ENCODE data around the gene SCN7A.

Gene SCN7A

GRCh38 chr2:166365239-166365638 lies 128.8 kb downstream of the SCN7A start:
- TF ChIP-seq, protein P1, sequence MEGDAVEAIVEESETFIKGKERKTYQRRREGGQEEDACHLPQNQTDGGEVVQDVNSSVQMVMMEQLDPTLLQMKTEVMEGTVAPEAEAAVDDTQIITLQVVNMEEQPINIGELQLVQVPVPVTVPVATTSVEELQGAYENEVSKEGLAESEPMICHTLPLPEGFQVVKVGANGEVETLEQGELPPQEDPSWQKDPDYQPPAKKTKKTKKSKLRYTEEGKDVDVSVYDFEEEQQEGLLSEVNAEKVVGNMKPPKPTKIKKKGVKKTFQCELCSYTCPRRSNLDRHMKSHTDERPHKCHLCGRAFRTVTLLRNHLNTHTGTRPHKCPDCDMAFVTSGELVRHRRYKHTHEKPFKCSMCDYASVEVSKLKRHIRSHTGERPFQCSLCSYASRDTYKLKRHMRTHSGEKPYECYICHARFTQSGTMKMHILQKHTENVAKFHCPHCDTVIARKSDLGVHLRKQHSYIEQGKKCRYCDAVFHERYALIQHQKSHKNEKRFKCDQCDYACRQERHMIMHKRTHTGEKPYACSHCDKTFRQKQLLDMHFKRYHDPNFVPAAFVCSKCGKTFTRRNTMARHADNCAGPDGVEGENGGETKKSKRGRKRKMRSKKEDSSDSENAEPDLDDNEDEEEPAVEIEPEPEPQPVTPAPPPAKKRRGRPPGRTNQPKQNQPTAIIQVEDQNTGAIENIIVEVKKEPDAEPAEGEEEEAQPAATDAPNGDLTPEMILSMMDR (IDR thresholded peaks at IDR 0.05), result no peak

DNA sequence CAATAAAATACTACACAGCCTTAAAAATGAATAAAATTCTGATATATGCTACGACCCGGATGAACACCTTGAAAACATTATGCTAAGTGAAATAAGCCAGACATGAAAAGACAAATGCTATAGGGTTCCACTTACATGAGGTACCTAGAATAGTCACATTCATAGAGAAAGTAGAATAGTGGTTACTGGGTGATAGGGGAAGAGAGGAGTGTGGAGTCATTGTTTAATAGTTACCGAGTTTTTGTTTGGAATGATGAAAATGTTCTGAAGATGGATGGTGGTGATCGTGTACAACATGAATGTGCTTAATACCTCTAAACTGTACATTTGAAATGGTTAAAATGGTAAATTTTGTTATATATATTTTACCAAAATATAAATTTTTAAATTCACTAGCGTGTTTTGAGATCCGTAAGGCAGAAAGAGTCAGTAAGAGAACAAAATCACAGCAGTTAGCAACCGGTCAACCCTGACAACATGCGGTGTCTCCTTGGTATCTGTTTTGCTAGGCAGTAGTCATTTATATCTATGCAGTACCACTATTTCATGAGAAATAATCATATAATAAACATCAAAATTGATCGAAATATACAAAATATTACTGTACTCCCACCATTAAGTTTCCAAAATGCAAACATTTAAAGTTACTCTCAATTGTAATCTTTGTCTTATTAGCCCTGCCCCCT lies 129.4 kb downstream of the SCN7A start:
- TF ChIP-seq, protein P1 (IDR thresholded peaks at IDR 0.05), result no peak

DNA sequence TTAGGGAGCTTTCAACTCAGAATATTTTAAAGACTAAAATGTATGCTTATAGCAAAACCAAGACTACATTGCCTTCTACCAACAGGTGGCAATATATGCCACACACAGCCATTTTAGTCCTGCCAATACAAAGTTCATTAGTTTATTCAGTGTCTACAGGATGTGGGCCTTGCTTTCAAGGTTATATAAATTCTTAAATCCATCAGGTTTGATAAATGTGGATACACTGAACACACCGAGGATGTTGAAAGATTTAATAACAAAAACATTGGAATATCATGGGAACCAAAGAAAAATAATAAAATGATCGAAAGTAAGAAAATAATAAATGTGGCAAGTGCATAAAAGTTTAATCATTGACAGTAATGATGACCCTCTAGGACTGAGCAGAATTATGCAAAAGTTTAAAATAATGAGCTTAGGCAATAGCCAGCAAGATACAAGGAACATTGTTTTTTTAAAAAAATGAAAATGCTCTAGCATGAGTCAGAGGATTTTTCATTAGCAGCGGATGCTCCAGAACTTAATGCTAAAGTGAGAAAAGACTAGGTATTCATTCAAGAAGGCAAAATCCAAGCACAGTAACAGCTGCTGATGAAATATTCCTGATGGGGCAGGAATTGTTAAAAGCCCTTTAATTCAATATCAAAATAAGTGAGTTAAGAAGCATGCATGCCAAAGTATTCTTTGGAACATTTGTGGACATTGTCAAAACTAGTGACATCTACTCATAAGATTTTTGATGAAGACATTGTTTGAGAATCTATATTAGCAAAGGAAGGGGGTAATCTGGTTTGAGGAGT lies 132.5 kb downstream of the SCN7A start:
- TF ChIP-seq, protein P1 (IDR thresholded peaks at IDR 0.05), result peak; percentile 46; the same call in 1 of the 2 replicates

- TF ChIP-seq, protein P1 (IDR thresholded peaks at IDR 0.05), result no peak
Measured at GRCh38 chr2:166360906-166361305, 133.1 kb downstream of the SCN7A start.

- TF ChIP-seq, protein P1 (IDR thresholded peaks at IDR 0.05), result no peak
Measured at GRCh38 chr2:166360426-166360825, 133.6 kb downstream of the SCN7A start.

DNA sequence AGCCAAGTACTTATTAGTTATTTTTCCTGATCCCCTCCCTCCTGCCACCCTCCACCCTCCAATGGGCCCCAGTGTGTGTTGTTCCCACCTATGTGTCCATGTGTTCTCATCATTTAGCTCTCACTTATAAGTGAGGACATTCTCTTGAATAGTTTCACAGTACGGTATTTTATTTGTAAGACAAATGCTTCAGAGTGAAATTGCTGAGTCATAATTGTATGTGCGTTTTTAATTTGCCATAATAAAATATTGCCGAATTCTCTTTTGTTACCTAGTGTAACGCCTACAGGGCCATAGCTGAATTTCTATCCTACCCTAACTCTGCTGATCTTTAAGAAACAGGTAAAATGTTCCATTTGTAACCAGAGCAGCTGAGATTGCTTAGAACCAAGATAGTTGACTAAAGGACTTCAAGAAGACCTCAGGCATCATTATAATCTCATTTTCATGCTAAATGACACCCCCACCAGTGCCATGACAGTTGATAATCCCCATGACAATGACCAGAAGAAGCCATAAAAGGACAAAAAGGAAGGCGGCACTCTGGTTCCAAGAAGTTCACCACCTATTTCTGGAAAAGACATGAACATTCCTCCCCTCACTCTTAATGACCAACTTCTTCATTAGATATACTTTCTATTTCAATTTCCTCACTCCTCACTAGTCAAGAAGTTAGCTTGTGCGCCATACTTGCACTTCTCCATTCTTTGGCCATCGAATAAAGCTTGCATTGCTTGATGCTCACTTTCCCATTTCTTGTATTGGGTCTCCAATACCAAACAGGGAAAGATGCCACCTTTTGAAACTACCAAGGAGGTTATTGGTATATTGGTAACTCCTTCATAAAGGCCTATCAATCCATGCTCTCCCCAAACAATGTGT lies 136.7 kb downstream of the SCN7A start:
- TF ChIP-seq, protein P1 (IDR thresholded peaks at IDR 0.05), result no peak
